Measurements from ENCODE around the gene LDLRAD2. TPM values are rescaled to one million over a fixed set of nuclear protein-coding genes. Genes with fewer than 3 reads are reported as not detected.

The LDLRAD2 gene
- total and polyA plus RNA-seq, 2 of the 8 experiments (the other 6 are each of a cell fraction or from before 2014, with no cell fraction given) = 0.48 to 0.74 TPM

DNA sequence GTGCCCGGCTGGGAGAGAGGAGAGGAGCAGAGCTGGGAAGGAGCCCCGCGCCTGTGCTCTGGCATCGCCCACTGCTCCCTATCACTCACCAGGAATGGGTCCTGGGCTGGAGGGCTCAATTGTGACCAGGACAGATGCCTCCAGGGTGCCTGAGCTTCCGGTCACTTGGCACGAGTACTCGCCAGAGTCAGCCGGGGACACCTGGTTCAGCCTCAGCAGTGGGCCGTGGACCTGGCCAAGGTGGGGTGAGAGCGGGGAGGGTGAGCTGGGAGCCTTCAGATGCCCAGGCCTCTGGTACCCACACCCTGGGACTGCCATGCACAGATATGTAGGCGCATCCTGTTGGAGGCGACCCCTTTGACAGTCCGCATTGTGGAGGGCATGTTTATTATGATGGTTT is 31.1 kb downstream of the LDLRAD2 start (continued):
- TF ChIP-seq, protein P1, sequence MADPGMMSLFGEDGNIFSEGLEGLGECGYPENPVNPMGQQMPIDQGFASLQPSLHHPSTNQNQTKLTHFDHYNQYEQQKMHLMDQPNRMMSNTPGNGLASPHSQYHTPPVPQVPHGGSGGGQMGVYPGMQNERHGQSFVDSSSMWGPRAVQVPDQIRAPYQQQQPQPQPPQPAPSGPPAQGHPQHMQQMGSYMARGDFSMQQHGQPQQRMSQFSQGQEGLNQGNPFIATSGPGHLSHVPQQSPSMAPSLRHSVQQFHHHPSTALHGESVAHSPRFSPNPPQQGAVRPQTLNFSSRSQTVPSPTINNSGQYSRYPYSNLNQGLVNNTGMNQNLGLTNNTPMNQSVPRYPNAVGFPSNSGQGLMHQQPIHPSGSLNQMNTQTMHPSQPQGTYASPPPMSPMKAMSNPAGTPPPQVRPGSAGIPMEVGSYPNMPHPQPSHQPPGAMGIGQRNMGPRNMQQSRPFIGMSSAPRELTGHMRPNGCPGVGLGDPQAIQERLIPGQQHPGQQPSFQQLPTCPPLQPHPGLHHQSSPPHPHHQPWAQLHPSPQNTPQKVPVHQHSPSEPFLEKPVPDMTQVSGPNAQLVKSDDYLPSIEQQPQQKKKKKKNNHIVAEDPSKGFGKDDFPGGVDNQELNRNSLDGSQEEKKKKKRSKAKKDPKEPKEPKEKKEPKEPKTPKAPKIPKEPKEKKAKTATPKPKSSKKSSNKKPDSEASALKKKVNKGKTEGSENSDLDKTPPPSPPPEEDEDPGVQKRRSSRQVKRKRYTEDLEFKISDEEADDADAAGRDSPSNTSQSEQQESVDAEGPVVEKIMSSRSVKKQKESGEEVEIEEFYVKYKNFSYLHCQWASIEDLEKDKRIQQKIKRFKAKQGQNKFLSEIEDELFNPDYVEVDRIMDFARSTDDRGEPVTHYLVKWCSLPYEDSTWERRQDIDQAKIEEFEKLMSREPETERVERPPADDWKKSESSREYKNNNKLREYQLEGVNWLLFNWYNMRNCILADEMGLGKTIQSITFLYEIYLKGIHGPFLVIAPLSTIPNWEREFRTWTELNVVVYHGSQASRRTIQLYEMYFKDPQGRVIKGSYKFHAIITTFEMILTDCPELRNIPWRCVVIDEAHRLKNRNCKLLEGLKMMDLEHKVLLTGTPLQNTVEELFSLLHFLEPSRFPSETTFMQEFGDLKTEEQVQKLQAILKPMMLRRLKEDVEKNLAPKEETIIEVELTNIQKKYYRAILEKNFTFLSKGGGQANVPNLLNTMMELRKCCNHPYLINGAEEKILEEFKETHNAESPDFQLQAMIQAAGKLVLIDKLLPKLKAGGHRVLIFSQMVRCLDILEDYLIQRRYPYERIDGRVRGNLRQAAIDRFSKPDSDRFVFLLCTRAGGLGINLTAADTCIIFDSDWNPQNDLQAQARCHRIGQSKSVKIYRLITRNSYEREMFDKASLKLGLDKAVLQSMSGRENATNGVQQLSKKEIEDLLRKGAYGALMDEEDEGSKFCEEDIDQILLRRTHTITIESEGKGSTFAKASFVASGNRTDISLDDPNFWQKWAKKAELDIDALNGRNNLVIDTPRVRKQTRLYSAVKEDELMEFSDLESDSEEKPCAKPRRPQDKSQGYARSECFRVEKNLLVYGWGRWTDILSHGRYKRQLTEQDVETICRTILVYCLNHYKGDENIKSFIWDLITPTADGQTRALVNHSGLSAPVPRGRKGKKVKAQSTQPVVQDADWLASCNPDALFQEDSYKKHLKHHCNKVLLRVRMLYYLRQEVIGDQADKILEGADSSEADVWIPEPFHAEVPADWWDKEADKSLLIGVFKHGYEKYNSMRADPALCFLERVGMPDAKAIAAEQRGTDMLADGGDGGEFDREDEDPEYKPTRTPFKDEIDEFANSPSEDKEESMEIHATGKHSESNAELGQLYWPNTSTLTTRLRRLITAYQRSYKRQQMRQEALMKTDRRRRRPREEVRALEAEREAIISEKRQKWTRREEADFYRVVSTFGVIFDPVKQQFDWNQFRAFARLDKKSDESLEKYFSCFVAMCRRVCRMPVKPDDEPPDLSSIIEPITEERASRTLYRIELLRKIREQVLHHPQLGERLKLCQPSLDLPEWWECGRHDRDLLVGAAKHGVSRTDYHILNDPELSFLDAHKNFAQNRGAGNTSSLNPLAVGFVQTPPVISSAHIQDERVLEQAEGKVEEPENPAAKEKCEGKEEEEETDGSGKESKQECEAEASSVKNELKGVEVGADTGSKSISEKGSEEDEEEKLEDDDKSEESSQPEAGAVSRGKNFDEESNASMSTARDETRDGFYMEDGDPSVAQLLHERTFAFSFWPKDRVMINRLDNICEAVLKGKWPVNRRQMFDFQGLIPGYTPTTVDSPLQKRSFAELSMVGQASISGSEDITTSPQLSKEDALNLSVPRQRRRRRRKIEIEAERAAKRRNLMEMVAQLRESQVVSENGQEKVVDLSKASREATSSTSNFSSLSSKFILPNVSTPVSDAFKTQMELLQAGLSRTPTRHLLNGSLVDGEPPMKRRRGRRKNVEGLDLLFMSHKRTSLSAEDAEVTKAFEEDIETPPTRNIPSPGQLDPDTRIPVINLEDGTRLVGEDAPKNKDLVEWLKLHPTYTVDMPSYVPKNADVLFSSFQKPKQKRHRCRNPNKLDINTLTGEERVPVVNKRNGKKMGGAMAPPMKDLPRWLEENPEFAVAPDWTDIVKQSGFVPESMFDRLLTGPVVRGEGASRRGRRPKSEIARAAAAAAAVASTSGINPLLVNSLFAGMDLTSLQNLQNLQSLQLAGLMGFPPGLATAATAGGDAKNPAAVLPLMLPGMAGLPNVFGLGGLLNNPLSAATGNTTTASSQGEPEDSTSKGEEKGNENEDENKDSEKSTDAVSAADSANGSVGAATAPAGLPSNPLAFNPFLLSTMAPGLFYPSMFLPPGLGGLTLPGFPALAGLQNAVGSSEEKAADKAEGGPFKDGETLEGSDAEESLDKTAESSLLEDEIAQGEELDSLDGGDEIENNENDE (IDR thresholded peaks at IDR 0.05; ENCODE audit: insufficient replicate concordance, low read length) = no peak
- no peak for TF ChIP-seq POLR2AphosphoS5 (IDR thresholded peaks at IDR 0.05; ENCODE audit: low read depth, low read length)
- no peak for TF ChIP-seq SP4 (IDR thresholded peaks at IDR 0.05; ENCODE audit: low read length)

Measured in H1 (cell line).